ENCODE measurements around the gene ADORA2A.

ADORA2A gene

GRCh38 chr22:24410110-24410856 is 17.1 kb upstream of the ADORA2A start:
- Histone ChIP-seq H3K4me3 (ENCODE audit: insufficient read depth, low read depth, low read length, poor library complexity, severe bottlenecking) (no peak overlapping the region), H3K4me1 (ENCODE audit: control insufficient read depth, insufficient read depth, low read length, poor library complexity, severe bottlenecking) (no peaks in the 10 kb centered on the region), H3K9me3 (ENCODE audit: control insufficient read depth, low read length) (no peaks in the 10 kb centered on the region), H3K27me3 (replicated peaks; ENCODE audit: control insufficient read depth, insufficient read depth, low read length, poor library complexity, severe bottlenecking) (no peaks in the 10 kb centered on the region), H3K36me3 (ENCODE audit: control insufficient read depth, insufficient read depth, low read length) (peaks cover 29% of the 10 kb centered on the region), H3K27ac (ENCODE audit: insufficient read depth, low read length, poor library complexity, severe bottlenecking) (peak overlapping the region; percentile 4)
- DNase-seq, result no peak

GRCh38 chr22:24411256-24412004 is 16.0 kb upstream of the ADORA2A start:
- Histone ChIP-seq H3K9me3 (ENCODE audit: control insufficient read depth, low read length) (no peaks in the 10 kb centered on the region), H3K4me1 (ENCODE audit: control insufficient read depth, insufficient read depth, low read length, poor library complexity, severe bottlenecking) (no peaks in the 10 kb centered on the region), H3K36me3 (ENCODE audit: control insufficient read depth, insufficient read depth, low read length) (peaks cover 31% of the 10 kb centered on the region), H3K27me3 (replicated peaks; ENCODE audit: control insufficient read depth, insufficient read depth, low read length, poor library complexity, severe bottlenecking) (no peaks in the 10 kb centered on the region), H3K27ac (ENCODE audit: insufficient read depth, low read length, poor library complexity, severe bottlenecking) (no peak overlapping the region), H3K4me3 (ENCODE audit: insufficient read depth, low read depth, low read length, poor library complexity, severe bottlenecking) (no peak overlapping the region)
- no peak for DNase-seq

- no peaks in the 10 kb centered on the region for H3K27me3 ChIP-seq (replicated peaks; ENCODE audit: control insufficient read depth, insufficient read depth, low read length, poor library complexity, severe bottlenecking)
- H3K4me1 ChIP-seq (ENCODE audit: control insufficient read depth, insufficient read depth, low read length, poor library complexity, severe bottlenecking), result no peaks in the 10 kb centered on the region
- H3K36me3 ChIP-seq (ENCODE audit: control insufficient read depth, insufficient read depth, low read length), result peaks cover 31% of the 10 kb centered on the region
- no peak overlapping the region for H3K4me3 ChIP-seq (ENCODE audit: insufficient read depth, low read depth, low read length, poor library complexity, severe bottlenecking)
- H3K9me3 ChIP-seq (ENCODE audit: control insufficient read depth, low read length), result no peaks in the 10 kb centered on the region
- no peak overlapping the region for H3K27ac ChIP-seq (ENCODE audit: insufficient read depth, low read length, poor library complexity, severe bottlenecking)
- DNase-seq, result no peak
Measured at GRCh38 chr22:24412274-24412673, 15.1 kb upstream of the ADORA2A start.

- Histone ChIP-seq H3K27me3 (replicated peaks; ENCODE audit: control insufficient read depth, insufficient read depth, low read length, poor library complexity, severe bottlenecking) (no peaks in the 10 kb centered on the region), H3K36me3 (ENCODE audit: control insufficient read depth, insufficient read depth, low read length) (peaks cover 31% of the 10 kb centered on the region), H3K4me1 (ENCODE audit: control insufficient read depth, insufficient read depth, low read length, poor library complexity, severe bottlenecking) (no peaks in the 10 kb centered on the region), H3K27ac (ENCODE audit: insufficient read depth, low read length, poor library complexity, severe bottlenecking) (no peak overlapping the region), H3K4me3 (ENCODE audit: insufficient read depth, low read depth, low read length, poor library complexity, severe bottlenecking) (no peak overlapping the region), H3K9me3 (ENCODE audit: control insufficient read depth, low read length) (no peaks in the 10 kb centered on the region)
- DNase-seq, result no peak
Measured at GRCh38 chr22:24413271-24413670, 14.1 kb upstream of the ADORA2A start.

- no peaks in the 10 kb centered on the region for H3K27me3 ChIP-seq (replicated peaks; ENCODE audit: control insufficient read depth, insufficient read depth, low read length, poor library complexity, severe bottlenecking)
- H3K9me3 ChIP-seq (ENCODE audit: control insufficient read depth, low read length), result no peaks in the 10 kb centered on the region
- peaks cover 30% of the 10 kb centered on the region for H3K36me3 ChIP-seq (ENCODE audit: control insufficient read depth, insufficient read depth, low read length)
- DNase-seq, result no peak
- H3K4me3 ChIP-seq (ENCODE audit: insufficient read depth, low read depth, low read length, poor library complexity, severe bottlenecking), result no peak overlapping the region
- no peak overlapping the region for H3K27ac ChIP-seq (ENCODE audit: insufficient read depth, low read length, poor library complexity, severe bottlenecking)
- H3K4me1 ChIP-seq (ENCODE audit: control insufficient read depth, insufficient read depth, low read length, poor library complexity, severe bottlenecking), result no peaks in the 10 kb centered on the region
Measured at GRCh38 chr22:24413736-24414385, 13.5 kb upstream of the ADORA2A start.

GRCh38 chr22:24414523-24414922 is 12.9 kb upstream of the ADORA2A start:
- Histone ChIP-seq H3K27me3 (replicated peaks; ENCODE audit: control insufficient read depth, insufficient read depth, low read length, poor library complexity, severe bottlenecking) (no peaks in the 10 kb centered on the region), H3K36me3 (ENCODE audit: control insufficient read depth, insufficient read depth, low read length) (peaks cover 26% of the 10 kb centered on the region), H3K9me3 (ENCODE audit: control insufficient read depth, low read length) (no peaks in the 10 kb centered on the region), H3K4me3 (ENCODE audit: insufficient read depth, low read depth, low read length, poor library complexity, severe bottlenecking) (no peak overlapping the region), H3K27ac (ENCODE audit: insufficient read depth, low read length, poor library complexity, severe bottlenecking) (no peak overlapping the region), H3K4me1 (ENCODE audit: control insufficient read depth, insufficient read depth, low read length, poor library complexity, severe bottlenecking) (no peaks in the 10 kb centered on the region)
- no peak for DNase-seq

- Histone ChIP-seq H3K36me3 (ENCODE audit: control insufficient read depth, insufficient read depth, low read length) (peaks cover 26% of the 10 kb centered on the region), H3K27me3 (replicated peaks; ENCODE audit: control insufficient read depth, insufficient read depth, low read length, poor library complexity, severe bottlenecking) (no peaks in the 10 kb centered on the region), H3K4me1 (ENCODE audit: control insufficient read depth, insufficient read depth, low read length, poor library complexity, severe bottlenecking) (no peaks in the 10 kb centered on the region), H3K4me3 (ENCODE audit: insufficient read depth, low read depth, low read length, poor library complexity, severe bottlenecking) (no peak overlapping the region), H3K9me3 (ENCODE audit: control insufficient read depth, low read length) (no peaks in the 10 kb centered on the region), H3K27ac (ENCODE audit: insufficient read depth, low read length, poor library complexity, severe bottlenecking) (no peak overlapping the region)
- no peak for DNase-seq
Measured at GRCh38 chr22:24414984-24415945, 12.1 kb upstream of the ADORA2A start.

GRCh38 chr22:24416095-24416494 is 11.3 kb upstream of the ADORA2A start:
- DNase-seq, result no peak
- Histone ChIP-seq H3K4me3 (ENCODE audit: insufficient read depth, low read depth, low read length, poor library complexity, severe bottlenecking) (no peak overlapping the region), H3K4me1 (ENCODE audit: control insufficient read depth, insufficient read depth, low read length, poor library complexity, severe bottlenecking) (no peaks in the 10 kb centered on the region), H3K36me3 (ENCODE audit: control insufficient read depth, insufficient read depth, low read length) (peaks cover 26% of the 10 kb centered on the region), H3K27me3 (replicated peaks; ENCODE audit: control insufficient read depth, insufficient read depth, low read length, poor library complexity, severe bottlenecking) (no peaks in the 10 kb centered on the region), H3K27ac (ENCODE audit: insufficient read depth, low read length, poor library complexity, severe bottlenecking) (no peak overlapping the region), H3K9me3 (ENCODE audit: control insufficient read depth, low read length) (no peaks in the 10 kb centered on the region)

- Histone ChIP-seq H3K27me3 (replicated peaks; ENCODE audit: control insufficient read depth, insufficient read depth, low read length, poor library complexity, severe bottlenecking) (no peaks in the 10 kb centered on the region), H3K9me3 (ENCODE audit: control insufficient read depth, low read length) (no peaks in the 10 kb centered on the region), H3K36me3 (ENCODE audit: control insufficient read depth, insufficient read depth, low read length) (peaks cover 26% of the 10 kb centered on the region), H3K27ac (ENCODE audit: insufficient read depth, low read length, poor library complexity, severe bottlenecking) (no peak overlapping the region), H3K4me1 (ENCODE audit: control insufficient read depth, insufficient read depth, low read length, poor library complexity, severe bottlenecking) (no peaks in the 10 kb centered on the region), H3K4me3 (ENCODE audit: insufficient read depth, low read depth, low read length, poor library complexity, severe bottlenecking) (no peak overlapping the region)
- DNase-seq, result no peak
Measured at GRCh38 chr22:24416611-24417010, 10.8 kb upstream of the ADORA2A start.

All from effector memory CD4-positive, alpha-beta T cell (primary cell).